A673 (cell line): Measurements from ENCODE around the gene NDUFS1. TPM values are rescaled to one million over a fixed set of nuclear protein-coding genes. Genes with fewer than 3 reads are reported as not detected.
A peak's percentile ranks its signal among the peaks of the same experiment; 100 is the strongest.
"Not testable (repeated sequence)": the region's sequence is repeated elsewhere in the genome, so short reads cannot be mapped to it uniquely, and the experiment has no call there.

ENCODE experiments used
- BruUV-seq: library from RNA; stranded (reverse); fragments of 400-500 nt; replicated peaks from 2 replicates; lab custom pipeline; 2021; lab: Mats Ljungman, UMichigan
- CTCF ChIA-PET: fragments of 300-600 bp; sonication (Branson Sonifier 250); formaldehyde crosslinking; loops from one replicate; lab custom pipeline; 2022; ENCODE audit warnings: antibody characterized with exemption; lab: Charles Lee
- POLR2A ChIA-PET: fragments of 300-600 bp; sonication (Branson Sonifier 250); formaldehyde crosslinking; loops from one replicate; lab custom pipeline; 2022; ENCODE audit warnings: antibody characterized with exemption; ENCODE audit not compliant: low non-redundant PET; lab: Charles Lee
- DNase-seq: peaks from one replicate; pipeline ENCODE4 v3.0.0-alpha.2; 2015; ENCODE audit warnings: low spot score
- H3K27ac ChIP-seq: fragments of 200-600 bp; sonication (generic); 2 replicates; pipeline ENCODE4 v1.5.1; 2016; ENCODE audit warnings: mixed run types, low read depth, mild to moderate bottlenecking, mixed read lengths, antibody characterized with exemption, low read length; ENCODE audit not compliant: poor library complexity, severe bottlenecking
- H3K27me3 ChIP-seq: fragments of 200-600 bp; sonication (generic); replicated peaks from 2 replicates; pipeline ENCODE4 v1.6.1; 2017; ENCODE audit warnings: mixed run types, low read depth, mild to moderate bottlenecking, mixed read lengths, antibody characterized with exemption, low read length; ENCODE audit not compliant: insufficient read depth, poor library complexity
- H3K36me3 ChIP-seq: fragments of 200-600 bp; sonication (generic); 2 replicates; pipeline ENCODE4 v1.6.1; 2016; ENCODE audit warnings: mixed run types, mild to moderate bottlenecking, mixed read lengths, antibody characterized with exemption, low read length; ENCODE audit not compliant: insufficient read depth, poor library complexity, severe bottlenecking
- H3K4me1 ChIP-seq: fragments of 200-600 bp; sonication (generic); 2 replicates; pipeline ENCODE4 v1.6.1; 2017; ENCODE audit warnings: mixed run types, mild to moderate bottlenecking, mixed read lengths, antibody characterized with exemption, low read length; ENCODE audit not compliant: insufficient read depth, poor library complexity, severe bottlenecking
- H3K4me3 ChIP-seq: fragments of 200-600 bp; sonication (generic); 2 replicates; pipeline ENCODE4 v1.5.1; 2016; ENCODE audit warnings: low read depth, mixed run types, mild to moderate bottlenecking, mixed read lengths, low read length; ENCODE audit not compliant: poor library complexity, severe bottlenecking
- H3K9me3 ChIP-seq: fragments of 200-600 bp; sonication (generic); 2 replicates; pipeline ENCODE4 v1.6.1; 2016; ENCODE audit warnings: mixed run types, low read depth, mild to moderate bottlenecking, mixed read lengths, antibody characterized with exemption, low read length; ENCODE audit not compliant: poor library complexity, severe bottlenecking
- EZH2 ChIP-seq: fragments of 200-600 bp; sonication (generic); IDR thresholded peaks from 2 replicates; pipeline ENCODE4 v1.6.1; 2017; ENCODE audit warnings: borderline replicate concordance, low read depth, mild to moderate bottlenecking, mixed read lengths, antibody characterized with exemption, low read length; ENCODE audit not compliant: poor library complexity, severe bottlenecking
- intact Hi-C: fragments of 100-400 bp; cut with micrococcal nuclease; formaldehyde crosslinking; loops from one replicate; pipeline ENCODE4 v1.10.0; 2022; ENCODE audit not compliant: unreplicated experiment
- total RNA-seq: library from RNA; stranded (reverse); gene quantifications from 2 replicates; pipeline ENCODE4 v1.2.3, GENCODE V29; 2021
- TF ChIP-seq, protein P1 (sequence below): fragments of 300-800, 200-600 bp; sonication (generic); conservative IDR thresholded peaks from 2 replicates; pipeline ENCODE4 v1.5.1; 2017; ENCODE audit warnings: low read depth, mild to moderate bottlenecking, antibody characterized with exemption, low read length, moderate library complexity, mixed read lengths

Gene NDUFS1
- total RNA-seq, 1 experiment from 2014 or later = 134 TPM

DNA sequence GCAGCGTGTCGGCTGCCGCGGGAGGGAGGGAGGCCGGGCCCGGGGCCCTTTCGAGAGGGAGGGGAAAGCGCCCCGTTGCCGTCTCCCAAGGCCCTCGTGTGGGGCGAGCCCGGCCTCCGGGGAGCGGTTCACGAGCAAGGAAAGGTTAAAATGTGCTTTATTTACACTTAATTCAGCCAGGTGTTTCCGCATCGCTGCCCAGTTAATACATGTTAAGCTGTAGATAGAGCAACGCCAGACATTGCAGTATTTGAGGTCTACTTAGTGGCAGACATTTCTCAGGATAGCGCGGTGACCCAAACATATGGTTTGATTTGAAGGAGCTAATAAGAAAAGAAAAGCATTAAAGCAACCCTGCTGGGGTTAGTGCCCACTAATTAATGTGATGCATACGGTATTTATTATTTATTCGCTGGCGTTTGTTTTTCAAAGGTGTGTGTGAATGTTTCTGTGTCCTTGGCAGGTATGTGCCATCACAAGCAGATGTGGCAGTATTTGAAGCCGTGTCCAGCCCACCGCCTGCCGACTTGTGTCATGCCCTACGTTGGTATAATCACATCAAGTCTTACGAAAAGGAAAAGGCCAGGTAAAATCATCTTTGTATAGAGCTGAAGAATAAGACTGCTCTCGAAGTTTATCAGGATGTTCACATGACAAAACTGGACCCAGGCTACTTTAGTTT is 1.0 kb upstream of the NDUFS1 start:
- POLR2A ChIA-PET = no interaction called here
- H3K4me1 ChIP-seq = peaks cover 14% of the 10 kb centered on the region
- DNase-seq = peak; percentile 65
- no peaks in the 10 kb centered on the region for H3K9me3 ChIP-seq
- BruUV-seq = TSS peak; percentile 70
- intact Hi-C loops = loop anchor here (5.0 to 10.0 kb wide), 3 partner anchors 105 to 397 kb away; partner anchors contain the start of gene ADAM23
- TF ChIP-seq EZH2 = no peak
- TF ChIP-seq, protein P1, sequence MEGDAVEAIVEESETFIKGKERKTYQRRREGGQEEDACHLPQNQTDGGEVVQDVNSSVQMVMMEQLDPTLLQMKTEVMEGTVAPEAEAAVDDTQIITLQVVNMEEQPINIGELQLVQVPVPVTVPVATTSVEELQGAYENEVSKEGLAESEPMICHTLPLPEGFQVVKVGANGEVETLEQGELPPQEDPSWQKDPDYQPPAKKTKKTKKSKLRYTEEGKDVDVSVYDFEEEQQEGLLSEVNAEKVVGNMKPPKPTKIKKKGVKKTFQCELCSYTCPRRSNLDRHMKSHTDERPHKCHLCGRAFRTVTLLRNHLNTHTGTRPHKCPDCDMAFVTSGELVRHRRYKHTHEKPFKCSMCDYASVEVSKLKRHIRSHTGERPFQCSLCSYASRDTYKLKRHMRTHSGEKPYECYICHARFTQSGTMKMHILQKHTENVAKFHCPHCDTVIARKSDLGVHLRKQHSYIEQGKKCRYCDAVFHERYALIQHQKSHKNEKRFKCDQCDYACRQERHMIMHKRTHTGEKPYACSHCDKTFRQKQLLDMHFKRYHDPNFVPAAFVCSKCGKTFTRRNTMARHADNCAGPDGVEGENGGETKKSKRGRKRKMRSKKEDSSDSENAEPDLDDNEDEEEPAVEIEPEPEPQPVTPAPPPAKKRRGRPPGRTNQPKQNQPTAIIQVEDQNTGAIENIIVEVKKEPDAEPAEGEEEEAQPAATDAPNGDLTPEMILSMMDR = no peak
- peaks cover 50% of the 10 kb centered on the region for H3K36me3 ChIP-seq
- H3K4me3 ChIP-seq = peak overlapping the region; percentile 89
- CTCF ChIA-PET = no interaction called here
- peak overlapping the region; percentile 90 for H3K27ac ChIP-seq
- H3K27me3 ChIP-seq = no peaks in the 10 kb centered on the region

DNA sequence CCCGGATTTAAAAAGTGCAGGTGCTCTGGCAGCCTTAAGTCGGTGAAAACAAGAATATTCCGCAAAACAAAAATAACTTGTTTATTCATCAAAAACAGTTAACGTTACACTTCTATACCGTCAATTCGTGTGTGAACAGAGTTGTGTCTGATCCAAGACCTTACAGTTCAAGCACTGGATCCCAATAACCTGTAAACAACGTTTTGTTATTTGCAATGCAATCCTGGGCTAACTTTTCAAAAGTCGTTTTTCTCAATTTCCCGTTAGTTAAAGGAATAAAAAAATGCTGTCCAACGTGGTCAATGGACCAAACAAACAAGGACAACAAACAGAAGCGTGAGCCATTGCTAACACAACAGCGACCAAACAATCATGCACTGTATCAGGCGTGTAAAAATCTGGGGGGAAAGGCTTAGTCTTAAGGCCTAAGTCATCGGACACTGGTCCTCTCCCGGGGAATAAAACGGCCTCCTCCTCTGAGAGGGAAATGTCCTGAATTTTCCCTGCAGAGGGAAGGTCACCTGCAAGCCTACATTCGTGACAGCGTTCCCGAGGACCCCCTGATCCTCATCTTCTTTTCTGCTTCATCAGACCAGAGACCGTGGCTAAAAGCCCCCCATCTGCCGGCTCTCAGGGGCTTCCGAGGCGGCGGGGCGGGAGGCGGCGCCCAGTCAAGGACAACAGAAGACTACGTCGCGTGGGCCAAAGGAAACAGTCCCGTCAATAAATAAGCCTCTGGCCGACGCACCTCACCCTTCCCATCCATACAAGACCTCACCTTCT is 490 bp downstream of the NDUFS1 start:
- BruUV-seq = TSS peak; percentile 76
- no peak for TF ChIP-seq EZH2
- TF ChIP-seq, protein P1 = no peak
- CTCF ChIA-PET = no interaction called here
- intact Hi-C loops = loop anchor here (2.0 to 10.0 kb wide), 2 partner anchors 74 to 154 kb away; no protein-coding TSS in a partner anchor
- H3K27me3 ChIP-seq = no peaks in the 10 kb centered on the region
- no peak for DNase-seq
- H3K36me3 ChIP-seq = peaks cover 43% of the 10 kb centered on the region
- peaks cover 19% of the 10 kb centered on the region for H3K4me1 ChIP-seq
- no peaks in the 10 kb centered on the region for H3K9me3 ChIP-seq
- POLR2A ChIA-PET = no interaction called here
- peak overlapping the region; percentile 89 for H3K4me3 ChIP-seq
- H3K27ac ChIP-seq = peak overlapping the region; percentile 90

GRCh38 chr2:206157014-206157413 is 2.2 kb downstream of the NDUFS1 start:
- H3K27me3 ChIP-seq, POLR2A ChIA-PET, CTCF ChIA-PET, BruUV-seq, H3K9me3 ChIP-seq, H3K27ac ChIP-seq, H3K4me3 ChIP-seq, DNase-seq: not testable (repeated sequence)
- Histone ChIP-seq H3K4me1 (peaks cover 18% of the 10 kb centered on the region), H3K36me3 (peaks cover 29% of the 10 kb centered on the region)
- intact Hi-C loops = loop anchor here (10.0 kb wide), 1 partner anchor 152 kb away; no protein-coding TSS in a partner anchor
